GM12891 (cell line): ENCODE measurements around the gene TEX26.

Experiments
- POLR2A ChIP-seq: IDR thresholded peaks from 2 replicates; pipeline ENCODE4 v1.6.1; 2011; ENCODE audit warnings: low read depth, low read length, control low read depth
- POLR2AphosphoS5 ChIP-seq: IDR thresholded peaks from 2 replicates; pipeline ENCODE4 v1.6.1; 2011; ENCODE audit warnings: low read depth, low read length, control low read depth
- POU2F2 ChIP-seq: IDR thresholded peaks from 2 replicates; pipeline ENCODE4 v1.6.1; 2011; ENCODE audit warnings: low read depth, mild to moderate bottlenecking, control low read depth, low read length, moderate library complexity

GRCh38 chr13:30934381-30934780, 1.9 kb downstream of the TEX26 start:
- no peak for TF ChIP-seq POLR2AphosphoS5
- no peak for TF ChIP-seq POLR2A
- no peak for TF ChIP-seq POU2F2
